RPMI7951 (cell line): ENCODE data around the gene CCNE1. TPM values are rescaled to one million over a fixed set of nuclear protein-coding genes. Genes with fewer than 3 reads are reported as not detected.
"Not testable (repeated sequence)": the region's sequence is repeated elsewhere in the genome, so short reads cannot be mapped to it uniquely, and the experiment has no call there.

Source experiments
- DNase-seq: peaks from one replicate; pipeline ENCODE4 v3.0.0-alpha.2; 2012; ENCODE audit warnings: low read depth
- total RNA-seq: library from RNA; depleted of rRNA; stranded (reverse); fragments of >200 nt; shearing (Covaris generic); gene quantifications from 2 replicates; pipeline ENCODE4 v1.2.3, GENCODE V29; 2014

CCNE1 gene
- total RNA-seq, 1 experiment from 2014 or later, result 13.5 TPM

GRCh38 chr19:29815231-29815630 lies 3.4 kb downstream of the CCNE1 start:
- DNase-seq, result no peak

GRCh38 chr19:29817316-29817715 lies 5.5 kb downstream of the CCNE1 start:
- no peak for DNase-seq

DNA sequence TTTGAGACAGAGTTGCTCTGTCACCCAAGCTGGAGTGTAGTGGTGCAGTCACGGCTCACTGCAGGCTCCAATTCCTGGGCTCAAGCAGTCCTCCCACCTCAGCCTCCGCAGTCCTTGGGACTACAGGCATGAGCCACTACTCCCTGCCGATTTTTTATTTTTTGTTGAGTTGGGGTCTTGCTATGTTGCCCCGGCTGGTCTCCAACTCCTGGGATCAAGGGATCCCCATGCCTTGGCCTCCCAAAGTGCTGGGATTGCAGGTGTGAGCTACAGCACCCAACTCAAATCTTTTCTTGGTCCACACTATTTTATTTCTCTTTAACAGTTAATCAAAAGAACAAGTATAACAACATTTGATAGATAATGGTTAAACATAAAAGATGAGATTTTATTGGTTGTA lies 7.5 kb downstream of the CCNE1 start:
- DNase-seq, result no peak

GRCh38 chr19:29819986-29820385 lies 8.2 kb downstream of the CCNE1 start:
- DNase-seq, result no peak

GRCh38 chr19:29823581-29824330 lies 12.0 kb downstream of the CCNE1 start:
- no peak for DNase-seq

GRCh38 chr19:29825263-29825662 lies 13.5 kb downstream of the CCNE1 start:
- not testable (repeated sequence) for DNase-seq

DNA sequence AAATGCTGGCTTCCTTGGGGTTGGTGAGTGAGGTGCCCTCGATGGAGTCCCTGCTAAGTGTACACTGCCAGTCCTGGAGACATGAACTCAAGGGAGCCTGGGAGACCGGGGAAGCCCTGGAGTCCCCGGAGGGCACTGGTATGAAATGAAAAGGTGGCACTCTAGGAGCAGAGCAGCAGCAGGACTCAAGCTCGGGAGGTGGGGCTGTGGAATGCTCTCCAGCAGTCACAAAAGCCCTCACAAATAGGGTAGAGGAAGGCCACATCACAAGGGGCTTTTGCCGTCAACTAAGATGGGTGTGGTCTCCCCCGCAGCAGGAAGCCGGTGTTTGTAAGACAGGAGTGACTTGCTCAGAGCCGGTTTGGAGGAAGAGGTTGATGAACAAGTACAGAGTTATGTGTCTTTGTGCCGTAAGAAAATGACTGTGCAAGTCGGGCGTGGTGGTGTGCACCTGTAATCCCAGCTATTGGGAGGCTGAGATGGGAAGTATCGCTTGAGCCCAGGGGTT lies 19.3 kb downstream of the CCNE1 start:
- DNase-seq, result peak; percentile 29

DNA sequence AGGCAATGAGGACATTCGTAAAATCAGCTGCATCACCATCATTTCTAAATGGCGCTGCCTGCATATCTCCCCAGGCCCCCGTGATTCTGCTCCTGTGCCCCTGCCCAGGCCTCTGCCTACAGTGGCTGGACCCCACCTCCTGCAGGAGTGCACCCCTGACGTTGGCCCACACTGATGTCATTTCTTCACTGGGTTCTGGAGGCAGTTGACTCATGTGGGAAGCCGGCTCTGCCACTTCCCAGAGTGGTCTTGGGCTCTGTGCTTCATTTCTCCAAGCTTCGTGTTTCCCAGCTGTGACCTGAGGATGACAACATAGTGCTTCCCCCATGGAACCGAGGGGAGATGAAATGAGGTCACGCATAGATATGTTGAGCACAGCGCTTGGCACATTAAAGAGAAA lies 19.9 kb downstream of the CCNE1 start:
- DNase-seq, result no peak

GRCh38 chr19:29832801-29833200 lies 21.0 kb downstream of the CCNE1 start:
- DNase-seq, result no peak

DNA sequence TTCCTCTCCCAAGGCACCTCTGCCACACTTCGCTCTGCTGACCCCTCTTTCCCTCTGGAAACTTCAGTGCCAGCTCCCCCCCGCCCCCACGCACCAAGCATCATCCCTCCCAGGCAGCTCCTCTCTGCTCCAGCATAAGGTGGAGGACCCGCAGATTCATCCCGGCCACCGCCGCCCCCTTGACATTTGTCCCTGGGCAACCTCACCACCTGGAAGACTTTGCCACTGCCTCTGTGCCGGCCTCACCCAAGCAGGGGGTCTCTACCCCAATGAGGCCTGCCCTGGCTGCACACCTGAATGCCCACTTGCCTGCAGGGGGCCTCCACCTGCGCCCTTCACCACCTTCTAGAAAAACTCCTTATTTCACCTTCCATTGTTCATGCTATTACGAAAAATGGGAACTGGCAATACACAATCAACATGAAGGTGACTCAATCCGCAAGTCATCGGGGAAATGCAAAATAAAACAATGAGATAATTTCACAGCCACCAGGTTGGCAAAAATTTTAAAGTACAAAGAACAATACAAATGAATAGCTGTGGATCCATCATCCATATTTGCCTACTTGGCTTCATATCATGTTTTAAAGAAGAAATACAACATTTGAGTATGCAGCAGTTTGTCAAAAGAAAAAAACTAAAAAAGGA lies 21.9 kb downstream of the CCNE1 start:
- DNase-seq, result no peak

DNA sequence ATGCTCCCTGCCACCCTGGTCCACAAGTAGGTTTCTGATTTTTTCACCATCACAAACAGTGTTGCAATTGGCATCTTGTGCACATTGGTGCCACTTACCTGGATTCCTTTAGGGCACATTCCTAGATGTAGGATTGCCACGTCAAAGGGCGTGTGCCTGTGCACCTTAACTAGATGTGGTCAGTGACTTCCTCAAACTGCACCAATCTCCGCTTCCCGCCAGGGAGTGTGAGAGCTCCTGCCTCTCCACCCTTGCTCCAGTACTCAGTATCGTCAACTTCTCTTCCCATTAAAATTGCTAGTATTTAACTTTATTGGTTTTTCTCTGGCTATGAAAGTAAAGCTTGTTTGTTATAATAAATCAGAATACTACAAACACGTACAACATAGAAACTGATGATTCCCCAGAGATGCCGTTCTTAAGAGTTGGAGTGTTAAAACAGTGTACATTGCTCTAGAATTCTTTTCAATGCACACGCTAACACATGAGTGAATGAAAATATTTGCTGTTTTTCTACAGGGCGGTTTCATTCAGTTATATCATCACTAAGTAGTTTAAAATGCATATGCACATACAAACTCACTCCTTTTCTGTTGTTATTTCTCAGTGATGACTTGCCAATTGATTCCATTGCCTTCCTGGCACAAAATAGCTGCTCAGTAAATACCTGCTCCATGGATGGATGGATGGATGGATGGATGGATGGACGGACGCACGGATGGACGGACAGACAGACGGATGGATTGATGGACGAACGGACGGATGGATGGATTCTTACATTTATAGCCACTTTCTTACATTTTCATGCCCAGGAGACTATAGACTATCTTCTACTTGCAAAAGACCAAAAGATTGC lies 23.4 kb downstream of the CCNE1 start:
- no peak for DNase-seq

DNA sequence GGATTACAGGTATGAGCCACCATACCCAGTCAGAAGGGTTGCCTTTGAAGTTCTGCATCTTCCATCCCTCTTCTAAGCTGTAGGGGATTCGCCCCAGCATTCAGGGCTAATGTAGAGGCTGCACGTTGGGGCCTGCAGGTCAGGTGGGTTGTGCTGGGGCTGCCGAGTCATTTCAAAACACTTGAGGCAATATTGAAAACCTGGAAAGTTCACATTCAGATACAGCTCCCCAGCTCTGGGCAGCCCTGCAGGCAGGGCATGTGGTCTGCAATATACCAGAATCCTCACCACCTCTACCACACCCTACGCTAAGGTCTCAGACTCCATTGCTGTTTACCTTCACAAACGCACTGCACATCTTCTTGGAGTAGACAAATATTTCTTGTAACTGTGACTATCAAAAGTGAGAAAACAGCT lies 24.6 kb downstream of the CCNE1 start:
- no peak for DNase-seq

GRCh38 chr19:29837448-29837981 lies 25.7 kb downstream of the CCNE1 start:
- DNase-seq, result no peak

- no peak for DNase-seq
These were observed 26.2 kb downstream of the CCNE1 start for GRCh38 chr19:29837996-29838395.

- no peak for DNase-seq
These were observed 28.5 kb downstream of the CCNE1 start for GRCh38 chr19:29840066-29840950.

GRCh38 chr19:29841209-29841558 lies 29.4 kb downstream of the CCNE1 start:
- peak; percentile 53 for DNase-seq

- DNase-seq, result peak; percentile 65
These were observed 30.0 kb downstream of the CCNE1 start for GRCh38 chr19:29841559-29842367.

DNA sequence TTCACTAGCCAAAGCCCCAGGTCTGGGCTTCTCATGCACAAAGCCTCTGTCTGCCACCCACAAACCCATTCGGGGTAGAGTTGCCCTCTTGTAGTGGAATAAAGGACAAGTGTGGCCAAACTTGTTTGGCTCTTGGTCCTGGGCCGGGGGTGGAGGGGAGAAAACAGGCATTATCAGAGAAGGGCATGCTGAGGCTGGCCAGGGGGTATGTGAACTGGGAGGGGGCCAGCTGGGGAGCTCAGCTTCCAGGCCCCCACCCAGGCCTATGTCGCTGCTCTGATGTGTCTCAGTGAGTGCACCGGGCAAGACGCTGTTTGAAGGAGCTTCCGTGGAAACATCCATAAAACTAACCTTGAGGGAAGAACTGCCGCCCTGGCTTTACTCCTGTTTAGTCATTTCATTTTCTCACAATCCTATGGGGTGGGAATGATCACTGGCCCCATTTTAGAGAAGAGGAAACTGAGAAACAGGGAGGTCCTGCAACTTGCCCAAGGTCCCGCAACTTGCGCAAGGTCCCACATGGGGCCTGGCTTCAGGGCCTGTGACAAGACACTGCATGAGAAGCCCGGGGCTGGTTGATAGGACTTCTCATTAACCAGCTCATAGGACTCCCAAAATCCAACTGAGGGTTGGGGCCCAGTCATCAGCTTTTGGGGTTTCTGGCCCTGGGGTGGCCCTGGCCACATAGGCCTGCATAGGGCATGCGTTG lies 30.8 kb downstream of the CCNE1 start:
- no peak for DNase-seq

DNA sequence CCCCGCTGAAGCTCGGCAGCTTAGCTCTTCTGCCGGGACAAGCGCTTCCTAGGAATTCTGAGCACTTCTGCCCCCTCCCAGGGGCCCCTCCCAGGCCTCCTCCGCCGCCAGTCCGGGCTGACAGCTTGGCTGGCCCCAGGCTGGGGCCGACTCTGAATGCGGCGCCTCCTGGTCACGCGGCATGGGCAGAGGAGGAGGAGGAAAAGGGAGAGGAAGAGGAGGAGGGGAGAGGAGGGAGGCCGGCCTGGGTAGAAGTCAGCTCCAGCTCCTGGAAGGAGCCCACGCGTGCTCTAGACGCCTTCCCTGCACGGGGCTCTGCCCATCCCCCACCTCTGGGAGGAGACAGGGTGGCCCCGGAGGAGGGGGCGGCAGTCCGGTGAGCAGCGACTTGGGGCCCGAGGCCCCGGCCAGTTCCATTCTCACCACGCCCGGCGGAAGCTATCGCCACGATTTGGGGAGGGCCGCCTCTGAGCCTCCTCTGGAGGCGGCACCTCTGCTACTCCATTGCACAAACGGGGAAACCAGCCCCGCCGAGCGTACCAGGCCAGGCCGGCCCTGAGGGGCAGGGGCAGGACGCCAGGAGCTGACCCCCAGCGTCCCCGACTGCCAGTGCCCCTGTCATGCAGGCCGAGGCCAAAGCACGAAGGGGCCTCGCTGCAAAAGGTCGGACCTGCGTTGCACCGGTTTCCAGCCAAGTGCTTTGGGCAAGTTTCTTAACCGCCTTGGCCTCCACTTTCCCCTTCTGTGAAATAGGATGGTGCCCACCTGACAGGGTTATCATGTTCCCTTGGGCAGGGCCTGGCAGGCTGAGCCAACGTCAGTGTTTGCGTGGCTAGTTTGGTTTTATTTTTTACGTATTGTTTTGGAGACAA lies 31.6 kb downstream of the CCNE1 start:
- peak; percentile 26 for DNase-seq
